NCI-H146 treated with DMSO at 0.1 percent for 48 hours (cell line): ENCODE data around the gene CAMK2D.

Experiments
- DNase-seq: peaks from one replicate; lab custom pipeline; 2025; ENCODE audit not compliant: unreplicated experiment; lab: John Stamatoyannopoulos, UW

CAMK2D gene

DNA sequence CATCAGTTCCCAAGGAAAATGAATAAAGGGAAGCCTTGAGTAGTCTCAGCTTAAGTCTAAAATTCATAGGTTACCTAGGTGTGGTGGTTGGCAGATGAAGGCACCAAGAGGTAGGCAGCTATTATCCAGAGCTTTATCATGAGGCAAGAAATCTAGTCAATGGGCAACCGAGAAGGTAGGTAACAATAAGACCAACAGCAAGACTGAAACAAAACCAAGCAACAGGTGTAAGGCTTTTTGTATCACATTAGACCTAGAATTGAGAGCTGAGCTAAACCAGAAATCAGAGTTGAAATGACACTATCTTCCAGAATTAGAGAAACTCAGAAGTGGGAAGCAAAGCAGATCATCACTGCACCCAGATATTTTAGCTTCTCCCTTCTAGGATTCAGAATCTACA is 117.1 kb downstream of the CAMK2D start:
- DNase-seq, result no peak

DNA sequence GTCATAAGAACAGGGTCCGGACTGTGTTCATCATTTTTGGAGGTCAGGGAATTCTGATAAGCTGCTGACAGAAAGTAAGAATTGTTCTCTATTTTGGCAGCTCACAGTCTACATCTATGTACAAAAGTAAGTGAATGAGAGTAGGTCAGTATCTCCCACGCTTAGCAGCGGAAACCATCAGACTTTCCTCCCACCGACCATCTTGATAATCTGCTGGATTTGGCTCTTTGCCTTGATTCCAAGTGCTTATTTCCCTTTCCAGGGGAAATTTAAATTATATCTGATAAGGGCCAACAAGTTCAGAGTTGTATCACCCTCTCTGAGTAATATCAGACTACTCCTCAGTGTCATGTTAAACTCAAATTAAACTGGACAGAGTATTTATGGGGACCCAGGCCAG is 118.0 kb downstream of the CAMK2D start:
- no peak for DNase-seq

DNA sequence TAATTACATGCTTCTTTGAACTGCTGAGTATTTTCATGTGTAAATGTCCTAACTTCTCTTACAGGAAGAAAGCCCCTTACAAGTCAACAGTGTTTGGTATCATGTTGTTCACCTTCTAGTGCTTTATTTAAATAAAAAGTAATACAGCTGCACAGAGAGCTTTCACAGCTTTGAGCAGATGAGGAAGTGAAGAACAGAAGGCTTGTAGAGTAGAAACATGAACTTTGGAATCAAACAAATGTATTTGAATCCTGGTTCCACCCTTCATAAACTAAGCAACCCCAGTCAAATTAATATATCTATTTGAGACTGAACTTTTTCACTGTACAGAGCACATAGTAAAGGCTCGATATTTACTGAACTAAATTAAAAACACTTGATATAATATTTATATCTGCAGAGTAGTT is 120.5 kb downstream of the CAMK2D start:
- DNase-seq, result no peak

DNA sequence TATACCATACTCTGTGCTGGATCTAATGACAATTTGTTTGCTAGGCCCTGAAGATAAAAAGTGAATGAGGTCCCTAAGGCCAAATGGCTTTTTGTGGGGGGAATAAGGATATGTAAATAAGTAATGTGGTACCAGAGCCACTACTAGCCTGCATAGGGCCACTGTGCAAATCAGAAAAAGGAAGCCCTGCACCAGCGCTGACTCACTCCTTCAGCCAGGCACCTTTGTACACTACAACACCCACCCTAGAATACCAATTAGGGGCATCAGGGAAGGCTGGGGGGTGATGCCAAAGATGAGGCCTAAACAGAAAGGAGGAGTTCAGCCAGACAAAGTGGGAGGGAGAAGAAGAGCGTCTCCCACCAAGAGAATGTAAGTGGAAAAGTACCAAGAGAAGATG is 122.2 kb downstream of the CAMK2D start:
- DNase-seq, result no peak

DNA sequence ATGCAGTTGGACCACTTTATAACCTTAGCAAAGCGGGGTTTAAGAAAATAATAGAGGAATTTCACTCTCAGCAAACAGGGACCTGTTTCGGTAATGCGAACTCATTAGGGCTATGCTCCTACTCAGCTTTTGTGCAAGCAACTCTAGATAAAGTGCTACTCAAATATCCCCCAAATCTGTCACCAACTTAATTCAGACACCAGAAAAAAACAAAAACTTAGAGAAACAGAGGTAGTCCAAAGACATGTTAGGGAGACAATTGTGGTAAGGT is 123.0 kb downstream of the CAMK2D start:
- DNase-seq, result no peak

DNA sequence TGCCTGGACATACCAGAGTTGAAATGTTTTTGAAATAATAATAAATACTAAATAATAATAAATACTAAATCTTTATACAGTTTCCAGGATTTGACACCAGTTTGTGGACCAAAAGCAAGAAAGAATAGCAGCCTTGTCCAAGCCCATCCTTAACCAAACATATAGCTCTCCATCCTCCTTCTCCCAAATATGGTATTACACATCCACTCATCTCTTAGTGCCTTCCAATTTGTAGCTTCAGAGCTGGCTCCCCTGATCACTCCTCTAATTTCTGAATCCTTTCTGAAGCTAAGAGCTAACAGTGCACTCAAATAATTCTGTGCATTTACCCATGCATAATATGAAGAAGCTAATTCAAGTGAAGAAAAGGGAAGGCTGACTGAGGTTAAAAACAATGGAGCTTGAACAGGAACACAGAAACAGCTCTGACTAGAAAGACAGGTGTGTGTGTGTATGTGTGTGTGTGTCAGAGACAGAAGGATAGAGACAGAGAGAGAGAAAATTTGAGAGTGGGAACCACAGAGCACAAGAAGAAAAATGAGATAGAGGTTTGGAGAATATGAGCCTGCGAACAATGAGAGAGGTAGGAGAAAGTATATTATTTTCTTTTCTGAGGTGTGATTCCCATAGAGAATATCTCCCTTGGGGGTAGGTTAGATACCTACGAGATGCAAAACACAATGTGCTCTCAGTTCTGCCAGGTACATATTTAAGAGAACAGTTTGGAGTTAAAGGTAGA is 123.5 kb downstream of the CAMK2D start:
- no peak for DNase-seq

DNA sequence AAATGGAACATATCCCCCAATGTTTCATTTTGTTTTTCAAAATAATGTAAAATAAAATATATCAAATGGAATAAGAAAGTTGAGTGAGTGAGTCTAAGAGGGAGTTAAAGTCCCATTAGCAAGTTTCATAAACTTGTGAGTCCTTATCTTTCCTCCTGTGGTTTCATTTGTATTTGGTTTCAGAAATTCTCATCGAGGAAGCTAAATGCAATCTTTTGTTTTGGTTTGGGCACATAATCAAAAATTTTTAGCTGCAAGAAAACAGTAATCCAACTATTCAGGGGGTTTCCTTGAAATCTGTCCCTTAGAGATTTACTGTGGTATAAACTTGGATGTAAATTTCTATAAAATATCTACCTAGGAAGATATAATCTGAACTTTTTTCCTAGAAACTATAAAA is 124.2 kb downstream of the CAMK2D start:
- DNase-seq, result no peak

DNA sequence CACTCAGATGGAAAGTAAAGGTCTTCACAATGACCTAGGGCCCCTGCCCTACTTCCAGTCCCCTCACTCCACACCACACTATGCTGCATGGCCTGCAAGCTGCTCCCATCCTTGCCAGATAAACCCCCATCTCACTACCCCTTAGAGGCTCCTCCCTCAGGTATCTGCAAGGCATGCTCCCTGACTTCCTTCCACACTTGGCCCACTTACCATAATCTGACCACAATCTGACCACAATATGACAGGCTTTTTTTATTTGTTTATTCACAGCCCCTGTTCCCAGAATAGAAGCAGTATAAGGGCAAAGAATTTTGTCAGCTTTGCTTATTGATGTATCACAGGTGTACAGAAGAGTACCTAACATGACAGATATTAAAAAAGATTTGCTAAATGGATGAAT is 124.7 kb downstream of the CAMK2D start:
- DNase-seq, result no peak

DNA sequence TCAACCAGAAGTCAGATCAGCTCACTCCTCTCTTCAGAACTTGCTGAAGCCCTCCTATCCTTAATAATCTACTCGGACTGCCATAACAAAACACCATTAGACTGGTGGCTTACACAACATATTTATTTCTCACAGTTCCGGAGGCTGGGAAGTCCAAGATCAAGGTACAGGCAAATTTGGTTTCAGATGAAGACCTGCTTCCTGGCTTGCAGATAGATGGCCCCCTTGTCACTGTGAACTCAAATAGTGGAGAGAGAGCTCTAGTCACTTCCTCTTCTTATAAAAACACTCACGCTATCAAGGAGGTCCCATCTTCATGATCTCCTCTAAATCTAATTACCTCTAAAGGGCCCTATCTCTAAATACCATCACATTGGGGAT is 125.1 kb downstream of the CAMK2D start:
- no peak for DNase-seq

DNA sequence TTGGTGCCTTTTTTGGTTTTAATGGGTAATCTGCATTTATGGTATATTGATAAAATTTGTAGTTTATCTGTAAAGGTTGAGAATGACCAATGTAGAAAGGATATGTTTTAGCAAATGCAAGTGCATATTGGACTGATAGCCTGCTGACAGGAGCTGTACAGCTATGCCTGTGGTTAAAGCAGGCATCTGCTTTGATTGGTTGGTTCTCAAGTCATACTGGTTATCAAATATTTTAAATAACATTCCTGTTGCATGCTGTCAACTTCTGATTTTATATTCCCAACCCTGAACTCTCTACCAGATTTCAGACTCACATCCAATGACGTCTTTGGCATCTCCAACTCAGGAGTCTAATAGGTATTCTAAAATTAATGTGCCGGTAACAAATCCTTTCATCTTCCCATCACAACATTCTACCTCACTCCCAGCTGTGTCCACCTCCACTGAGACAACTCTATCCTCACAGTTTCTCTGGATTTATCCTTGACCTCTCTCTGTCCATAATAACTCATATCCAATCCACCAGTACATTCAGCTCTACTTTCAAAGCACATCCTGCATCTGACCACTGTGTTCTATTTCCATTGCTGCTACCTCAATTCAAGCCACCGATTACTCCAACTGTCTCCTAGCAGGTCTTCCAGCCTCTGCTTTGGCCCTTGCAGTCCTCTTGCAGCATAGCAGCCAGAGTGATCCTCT is 125.7 kb downstream of the CAMK2D start:
- no peak for DNase-seq

DNA sequence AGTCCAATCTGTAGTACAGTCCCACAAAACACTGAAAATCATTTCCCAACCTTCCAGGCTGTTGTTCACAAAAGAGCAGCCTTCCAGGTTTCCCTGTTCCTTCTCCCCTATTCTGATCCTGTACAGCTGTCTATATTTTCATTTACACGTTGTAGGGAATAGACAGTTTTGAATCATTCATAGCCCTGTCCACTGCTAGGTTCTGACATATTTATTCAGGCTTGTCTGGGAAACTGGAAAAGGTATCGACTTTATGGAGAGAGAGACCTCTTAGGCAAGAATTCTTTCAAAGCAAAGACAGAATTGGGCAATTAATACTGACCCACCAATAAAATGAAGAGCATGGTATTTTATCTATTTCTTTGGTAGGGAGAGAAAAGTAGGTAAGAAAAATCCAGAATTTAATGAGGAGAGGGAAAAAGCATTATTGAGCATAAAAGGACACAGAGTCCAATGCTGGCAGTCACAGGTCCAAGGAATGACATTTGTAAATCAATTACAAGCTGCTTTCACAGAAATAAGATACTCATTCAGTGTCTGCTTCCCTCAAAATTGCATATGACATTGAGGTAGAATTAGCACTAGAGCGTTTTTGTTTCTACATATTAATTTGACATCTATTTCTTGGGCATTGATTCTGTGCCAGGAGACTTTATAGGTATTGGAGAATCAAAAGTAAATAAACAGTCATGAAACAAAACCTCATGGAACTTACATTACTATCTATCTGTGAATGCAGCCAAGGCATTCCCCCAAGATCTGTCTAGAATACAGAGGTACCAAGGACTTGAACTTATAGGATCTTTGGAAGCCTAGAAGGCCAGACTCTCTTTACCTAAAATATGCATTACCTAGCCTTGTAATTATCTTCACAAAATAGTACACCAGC is 127.2 kb downstream of the CAMK2D start:
- no peak for DNase-seq

DNA sequence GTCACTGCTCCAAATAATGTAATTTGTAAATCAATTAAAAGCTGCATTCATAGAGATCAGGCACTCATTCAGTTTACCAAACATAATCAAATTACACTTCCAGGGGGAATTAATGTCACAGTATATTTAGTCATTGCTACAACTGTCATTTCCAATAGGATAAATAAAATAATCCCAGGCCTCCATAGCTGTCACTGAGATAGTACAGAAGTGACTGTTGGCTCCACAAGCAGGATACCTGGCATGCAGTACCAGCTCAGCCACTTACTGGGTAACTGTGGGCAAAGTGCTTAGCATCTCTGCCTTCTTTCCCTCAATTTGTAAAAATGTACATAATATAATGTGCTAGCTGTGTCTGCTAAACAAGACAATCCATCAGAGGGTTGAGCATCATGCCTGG is 128.1 kb downstream of the CAMK2D start:
- DNase-seq, result no peak

DNA sequence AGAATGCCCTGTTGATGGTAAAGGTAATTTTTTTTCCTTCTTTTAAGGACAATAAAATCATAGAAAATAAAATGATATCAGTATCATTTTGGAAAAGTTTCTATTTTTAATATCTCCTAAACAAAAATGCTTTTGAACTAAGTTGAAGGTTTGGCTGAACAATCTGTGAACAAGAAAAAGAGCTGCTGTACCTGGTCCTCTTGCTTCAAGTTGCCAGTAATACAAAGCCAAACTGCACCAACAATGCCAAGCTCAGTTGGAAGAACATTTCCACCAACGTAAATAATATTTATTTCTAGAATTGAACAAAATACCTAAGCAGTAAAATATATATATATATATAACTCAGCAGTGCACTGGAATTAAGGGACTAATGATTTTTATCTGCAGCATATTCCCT is 132.8 kb downstream of the CAMK2D start:
- DNase-seq, result no peak

DNA sequence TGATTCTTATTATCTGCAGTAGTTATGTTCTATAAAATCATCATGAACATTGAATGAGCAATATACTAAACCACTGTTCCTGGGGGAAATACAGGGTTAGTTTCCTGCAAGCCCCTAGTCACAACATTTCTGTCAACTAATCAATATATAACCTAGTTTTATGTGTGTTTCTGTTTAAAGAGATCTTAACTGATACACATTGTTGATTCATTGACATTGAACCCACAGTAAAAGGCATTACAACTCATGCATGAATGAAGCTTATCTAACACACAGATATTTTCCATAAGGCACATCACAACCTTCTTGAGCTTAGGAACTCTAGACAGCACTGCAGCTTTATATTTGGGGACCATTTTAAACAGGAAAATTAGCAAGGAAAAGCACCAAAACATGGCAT is 134.2 kb downstream of the CAMK2D start:
- DNase-seq, result no peak

DNA sequence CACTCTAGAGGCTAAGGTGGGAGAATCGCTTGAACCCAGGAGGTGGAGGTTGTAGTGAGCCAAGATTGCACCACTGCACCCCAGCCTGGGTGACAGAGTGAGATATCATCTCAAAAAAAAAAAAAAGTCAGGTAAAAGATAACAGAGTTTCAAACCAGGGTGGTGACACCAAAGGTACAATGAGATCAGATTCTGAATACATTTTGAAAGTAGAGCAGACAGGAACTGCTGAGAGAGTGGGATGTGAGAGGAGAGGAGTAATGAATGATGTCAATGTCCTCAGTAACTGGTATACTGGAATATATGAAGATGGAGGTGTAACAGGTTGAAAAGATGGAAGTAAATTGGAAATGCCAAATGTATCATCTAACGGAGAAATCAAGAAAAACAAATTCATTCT is 135.6 kb downstream of the CAMK2D start:
- no peak for DNase-seq

DNA sequence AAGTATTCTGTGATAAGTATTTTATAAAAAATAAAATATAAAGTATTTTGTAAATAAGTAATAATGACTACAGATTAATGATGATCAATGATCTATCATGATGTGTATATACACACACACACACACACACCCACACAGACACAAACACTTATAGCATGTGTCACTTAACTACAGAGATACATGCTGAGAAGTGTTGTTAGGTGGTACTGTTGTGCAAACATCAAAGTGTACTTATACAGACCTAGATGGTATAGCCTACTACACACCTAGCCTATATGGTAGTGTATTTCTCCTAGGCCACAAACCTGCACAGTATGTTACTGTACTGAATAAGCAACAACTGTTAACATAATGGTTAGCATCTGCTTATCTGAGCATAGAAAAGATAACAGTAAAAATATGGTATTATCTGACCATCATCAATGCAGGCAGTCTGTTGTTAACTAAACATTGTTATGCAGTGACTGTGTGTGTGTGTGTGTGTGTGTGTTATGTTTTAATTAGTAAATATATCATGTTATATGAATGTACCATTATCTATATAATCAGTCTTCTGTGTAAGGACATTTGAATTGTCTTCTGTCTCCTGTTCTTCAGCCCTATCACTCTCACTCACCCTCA is 138.2 kb downstream of the CAMK2D start:
- DNase-seq, result no peak

DNA sequence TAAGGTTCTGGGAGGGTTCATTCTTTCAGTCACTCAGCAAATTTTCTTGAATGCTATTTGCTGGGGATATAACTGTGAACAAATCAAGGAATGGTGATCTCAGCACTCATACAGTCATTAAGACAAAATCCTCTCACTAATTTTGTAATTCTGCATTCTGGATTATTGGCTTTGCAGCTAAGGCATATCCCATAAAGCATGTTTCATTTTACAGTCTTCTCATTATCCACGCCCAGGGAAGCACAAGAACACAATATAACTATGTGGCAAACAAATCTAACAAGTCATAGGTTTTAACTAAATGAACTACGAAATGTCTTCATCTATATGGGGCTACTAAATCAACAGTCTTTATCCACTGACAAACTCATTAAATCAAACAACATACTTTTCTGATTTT is 139.9 kb downstream of the CAMK2D start:
- DNase-seq, result no peak

DNA sequence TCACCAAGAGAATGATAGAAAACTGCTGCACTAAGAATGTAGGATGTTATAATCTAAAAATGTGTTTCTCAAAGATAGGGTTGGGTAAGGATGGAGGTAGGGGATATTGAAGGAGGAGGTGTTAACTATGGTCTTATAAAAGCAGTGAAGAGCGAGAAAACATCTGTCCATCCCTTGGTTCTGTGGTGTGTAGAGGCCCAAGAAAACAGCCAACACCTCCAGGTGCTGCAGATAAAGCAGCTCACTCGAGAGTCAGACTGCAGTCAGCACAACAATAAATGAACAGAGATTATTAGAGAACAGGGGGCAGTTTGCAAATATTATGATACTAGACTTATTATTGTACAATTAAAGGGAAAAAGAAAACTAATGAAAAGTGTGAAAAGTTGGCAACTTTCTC is 141.5 kb downstream of the CAMK2D start:
- no peak for DNase-seq

DNA sequence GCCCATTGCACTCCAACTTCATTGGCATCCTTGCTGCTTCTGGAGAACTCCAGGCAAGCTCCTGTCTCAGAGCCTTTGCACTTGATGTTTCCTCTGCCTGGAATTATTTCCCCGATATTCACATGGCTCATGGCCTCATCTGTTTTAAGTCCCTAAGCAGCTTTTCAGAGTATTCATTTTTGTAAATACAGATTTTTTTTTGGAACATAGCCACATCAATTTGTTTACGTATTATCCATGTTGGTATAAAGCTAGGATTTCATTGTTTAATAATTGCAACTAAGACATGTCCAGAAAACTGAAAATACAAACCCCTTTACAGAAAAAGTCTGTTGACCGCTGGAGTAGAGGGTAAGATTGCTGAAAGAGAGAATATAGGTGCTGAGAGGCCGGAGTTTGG is 142.0 kb downstream of the CAMK2D start:
- DNase-seq, result no peak

DNA sequence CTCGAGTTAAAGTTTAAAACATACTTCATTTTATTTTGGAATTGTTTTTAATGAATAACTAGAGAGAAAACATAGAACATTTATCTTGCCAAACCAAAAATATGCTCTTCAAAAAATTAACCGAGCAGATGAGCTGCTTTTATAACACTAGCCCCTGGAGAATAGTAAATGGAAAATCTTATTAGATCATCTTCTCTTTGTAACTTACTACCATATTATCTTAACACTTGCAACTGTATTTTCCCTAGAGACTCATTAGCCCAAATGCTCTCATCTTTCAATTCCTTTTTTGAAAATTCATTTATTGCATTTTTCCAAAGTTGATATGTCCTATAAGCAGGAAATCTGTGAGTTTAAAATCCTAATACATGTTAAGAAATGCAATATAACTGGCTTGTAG is 143.3 kb downstream of the CAMK2D start:
- no peak for DNase-seq

DNA sequence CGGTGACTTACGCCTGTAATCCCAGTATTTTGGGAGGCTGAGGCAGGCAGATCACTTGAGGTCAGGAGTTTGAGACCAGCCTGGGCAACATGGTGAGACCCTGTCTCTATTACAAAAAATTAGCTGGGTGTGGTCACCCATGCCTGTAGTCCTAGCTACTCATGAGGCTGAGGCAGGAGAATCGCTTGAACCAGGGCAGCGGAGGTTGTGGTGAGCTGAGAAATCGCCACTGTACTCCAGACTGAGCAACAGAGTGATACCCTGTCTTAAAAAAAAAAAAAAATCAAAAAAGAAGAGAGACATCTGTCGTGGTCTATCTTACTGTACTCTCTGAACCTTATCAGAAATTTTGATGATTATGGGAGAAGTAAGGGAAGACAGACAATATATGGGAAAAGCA is 144.3 kb downstream of the CAMK2D start:
- DNase-seq, result no peak

DNA sequence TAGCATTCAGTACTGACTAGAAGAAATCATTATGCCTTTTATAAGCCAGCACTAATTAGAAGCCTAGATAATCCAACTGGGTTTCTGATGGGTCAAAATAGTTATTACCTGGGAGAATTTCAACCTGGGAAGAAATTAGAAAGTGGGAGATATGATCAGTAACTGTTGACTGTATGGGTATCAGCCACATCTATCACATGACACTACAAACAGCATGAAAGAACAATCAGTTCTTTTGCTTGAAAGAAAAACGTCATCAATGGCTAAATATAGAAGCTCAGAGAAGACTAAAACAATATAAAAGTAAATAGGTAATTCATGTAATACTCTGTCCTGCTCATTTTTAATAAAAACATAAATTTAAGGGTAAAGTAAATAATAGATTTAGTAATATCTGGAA is 145.1 kb downstream of the CAMK2D start:
- DNase-seq, result no peak
